SK-N-DZ (cell line): Measurements from ENCODE around the gene NLGN3.

Experiments
- DNase-seq: peaks from one replicate; pipeline ENCODE4 v3.0.0-alpha.2; 2015; ENCODE audit warnings: low spot score
- small RNA-seq, 2 experiments: library from RNA; depleted of rRNA; stranded (forward); fragments of <200 nt; gene quantifications; one replicate each; pipeline ENCODE3, GENCODE V24; 2014

The NLGN3 gene

DNA sequence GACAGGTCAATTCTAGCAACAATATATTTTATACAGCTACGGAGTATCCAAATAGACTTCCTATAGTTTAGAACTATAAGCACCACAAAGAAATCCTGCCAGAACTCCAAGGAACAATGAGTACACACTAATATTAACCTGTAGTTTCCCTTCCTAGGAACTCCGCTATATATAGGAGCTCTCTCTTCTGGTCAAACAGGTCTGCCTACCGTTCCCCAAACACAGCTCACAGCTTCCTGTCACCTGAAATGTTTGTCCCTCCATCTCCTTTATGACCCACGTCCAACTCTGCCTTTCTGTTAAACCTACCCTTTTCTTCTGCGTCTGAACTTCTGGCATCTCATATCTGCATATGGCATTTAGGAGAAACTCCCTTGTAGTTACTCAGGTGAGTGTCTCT is 67.9 kb downstream of the NLGN3 start:
- no peak for DNase-seq

DNA sequence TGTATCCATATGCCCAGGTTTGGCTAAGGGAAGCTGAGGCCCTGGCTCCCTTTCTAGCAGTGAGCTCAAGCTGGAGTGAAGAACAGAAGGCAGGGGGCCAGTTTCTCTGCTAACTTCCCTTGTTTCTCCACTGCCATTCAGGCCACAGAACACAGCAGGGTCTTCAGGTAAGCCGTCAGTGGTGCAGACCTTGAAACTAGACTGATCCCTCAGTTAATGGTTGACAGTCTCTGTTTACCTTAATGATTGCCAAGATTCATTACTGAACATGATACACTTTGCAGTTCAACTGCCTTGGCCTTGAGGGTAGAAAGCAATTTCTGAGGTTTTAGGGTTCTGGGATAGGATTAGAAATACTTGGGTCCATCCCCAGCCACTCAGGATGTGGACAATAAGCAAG is 69.5 kb downstream of the NLGN3 start:
- DNase-seq = no peak

- no peak for DNase-seq
Observed at GRCh38 chrX:71214604-71215337, 70.1 kb downstream of the NLGN3 start.

- no peak for DNase-seq
Observed at GRCh38 chrX:71215338-71215912, 70.8 kb downstream of the NLGN3 start.

DNA sequence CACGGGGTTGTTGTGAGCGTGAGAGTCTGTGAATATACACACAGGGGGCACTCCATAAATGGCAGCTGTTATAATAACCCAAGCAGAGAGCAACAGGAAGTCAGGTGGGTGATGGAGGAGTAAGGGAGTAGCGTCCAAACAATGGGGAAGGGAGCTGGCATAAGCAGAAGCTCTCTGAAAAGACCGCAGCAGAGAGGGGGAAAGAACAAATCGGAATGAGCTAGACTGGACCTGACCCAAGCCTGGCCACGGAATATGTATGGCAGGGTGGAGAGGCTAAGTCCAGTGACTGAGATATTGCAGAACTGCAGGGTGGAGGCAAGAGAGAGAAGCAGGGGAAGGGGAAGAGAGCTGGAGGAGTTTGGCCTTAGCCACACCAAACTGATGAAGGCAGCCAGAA is 71.8 kb downstream of the NLGN3 start:
- DNase-seq = no peak

- no peak for DNase-seq
Observed at GRCh38 chrX:71217298-71217697, 72.7 kb downstream of the NLGN3 start.

Small RNA genes within 50 kb of the gene (small RNA-seq; reads per million reads assigned to genes)
- gene CXorf65 = 0 to 0.09 reads per million in 2 experiments
